K562 (cell line): ENCODE measurements around the gene IQSEC3.

Experiments used
- CTBP1 ChIP-seq: fragments of 450-650 bp; IDR thresholded peaks from 2 replicates; pipeline ENCODE4 v1.6.1; 2016; ENCODE audit warnings: borderline replicate concordance
- E2F4 ChIP-seq: sonication (generic); formaldehyde crosslinking; IDR thresholded peaks from 2 replicates; pipeline ENCODE4 v1.8.0; 2022; ENCODE audit warnings: mild to moderate bottlenecking, low read depth, missing genetic modification reagents
- HMG20B ChIP-seq: fragments of 250-450 bp; sonication (Bioruptor Pico); IDR thresholded peaks from 2 replicates; pipeline ENCODE4 v1.5.0; 2021; ENCODE audit warnings: mild to moderate bottlenecking
- NCOA2 ChIP-seq, 2 experiments: fragments of 450-650 bp; IDR thresholded peaks; 2 replicates each; pipeline ENCODE4 v1.6.1; 2018; ENCODE audit warnings: mild to moderate bottlenecking in 2 of 2, moderate library complexity in 1 of 2; ENCODE audit not compliant: partially characterized antibody in 2 of 2
- POLR2AphosphoS5 ChIP-seq: IDR thresholded peaks from 2 replicates; pipeline ENCODE4 v1.6.1; 2011; ENCODE audit warnings: mild to moderate bottlenecking, low read depth, low read length, moderate library complexity; ENCODE audit not compliant: control insufficient read depth, insufficient read depth
- SNAPC5 ChIP-seq: fragments of 250-450 bp; sonication (Bioruptor Pico); IDR thresholded peaks from 2 replicates; pipeline ENCODE4 v1.8.0; 2021; ENCODE audit warnings: moderate library complexity, mild to moderate bottlenecking, inconsistent platforms
- TARDBP ChIP-seq: fragments of 450-650 bp; IDR thresholded peaks from 2 replicates; pipeline ENCODE4 v1.6.1; 2016
- TBP ChIP-seq: optimal IDR thresholded peaks from 2 replicates; pipeline ENCODE3; 2011; ENCODE audit warnings: low read depth, low read length, improper control_type of control experiment
- ZNF121 ChIP-seq: sonication (generic); formaldehyde crosslinking; conservative IDR thresholded peaks from 2 replicates; pipeline ENCODE4 v1.8.0; 2022; ENCODE audit warnings: missing genetic modification reagents
- ZNF24 ChIP-seq: fragments of 450-650 bp; IDR thresholded peaks from 2 replicates; pipeline ENCODE4 v1.6.1; 2016
- TF ChIP-seq, protein P1 (sequence below): sonication (generic); formaldehyde crosslinking; IDR thresholded peaks from 2 replicates; pipeline ENCODE4 v1.8.0; 2022; ENCODE audit warnings: missing genetic modification reagents, mild to moderate bottlenecking, borderline replicate concordance
- TF ChIP-seq, protein P2 (sequence below): fragments of 450-650 bp; formaldehyde crosslinking; IDR thresholded peaks from 2 replicates; pipeline ENCODE4 v1.4.0; 2022; ENCODE audit warnings: missing genetic modification characterization

DNA sequence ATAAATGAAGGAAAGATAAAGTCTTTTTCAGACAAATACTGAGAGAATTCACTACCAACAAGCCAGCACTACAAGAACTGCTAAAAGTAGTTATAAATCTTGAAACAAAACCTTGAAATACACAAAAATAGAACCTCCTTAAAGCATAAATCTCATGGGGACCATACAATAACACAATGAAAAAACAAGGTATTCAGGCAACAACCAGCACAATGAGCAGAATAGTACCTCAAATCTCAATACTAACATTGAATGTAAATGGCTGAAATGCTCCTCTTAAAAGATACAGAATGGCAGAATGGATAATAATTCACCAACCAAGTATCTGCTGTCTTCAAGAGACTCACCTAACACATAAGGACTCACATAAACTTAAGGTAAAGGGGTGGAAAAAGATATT is 7.7 kb upstream of the IQSEC3 start:
- TF ChIP-seq TBP (no peak), ZNF121 (no peak), E2F4 (no peak), NCOA2 (IDR thresholded peaks at IDR 0.05; ENCODE audit: partially characterized antibody in 2 of 2) (no peak), CTBP1 (no peak), TARDBP (no peak), ZNF24 (no peak), HMG20B (CRISPR knock-in tag) (no peak), SNAPC5 (CRISPR knock-in tag) (no peak), POLR2AphosphoS5 (no peak)
- TF ChIP-seq, protein P1, sequence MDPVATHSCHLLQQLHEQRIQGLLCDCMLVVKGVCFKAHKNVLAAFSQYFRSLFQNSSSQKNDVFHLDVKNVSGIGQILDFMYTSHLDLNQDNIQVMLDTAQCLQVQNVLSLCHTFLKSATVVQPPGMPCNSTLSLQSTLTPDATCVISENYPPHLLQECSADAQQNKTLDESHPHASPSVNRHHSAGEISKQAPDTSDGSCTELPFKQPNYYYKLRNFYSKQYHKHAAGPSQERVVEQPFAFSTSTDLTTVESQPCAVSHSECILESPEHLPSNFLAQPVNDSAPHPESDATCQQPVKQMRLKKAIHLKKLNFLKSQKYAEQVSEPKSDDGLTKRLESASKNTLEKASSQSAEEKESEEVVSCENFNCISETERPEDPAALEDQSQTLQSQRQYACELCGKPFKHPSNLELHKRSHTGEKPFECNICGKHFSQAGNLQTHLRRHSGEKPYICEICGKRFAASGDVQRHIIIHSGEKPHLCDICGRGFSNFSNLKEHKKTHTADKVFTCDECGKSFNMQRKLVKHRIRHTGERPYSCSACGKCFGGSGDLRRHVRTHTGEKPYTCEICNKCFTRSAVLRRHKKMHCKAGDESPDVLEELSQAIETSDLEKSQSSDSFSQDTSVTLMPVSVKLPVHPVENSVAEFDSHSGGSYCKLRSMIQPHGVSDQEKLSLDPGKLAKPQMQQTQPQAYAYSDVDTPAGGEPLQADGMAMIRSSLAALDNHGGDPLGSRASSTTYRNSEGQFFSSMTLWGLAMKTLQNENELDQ (CRISPR knock-in tag): no peak
- TF ChIP-seq, protein P2, sequence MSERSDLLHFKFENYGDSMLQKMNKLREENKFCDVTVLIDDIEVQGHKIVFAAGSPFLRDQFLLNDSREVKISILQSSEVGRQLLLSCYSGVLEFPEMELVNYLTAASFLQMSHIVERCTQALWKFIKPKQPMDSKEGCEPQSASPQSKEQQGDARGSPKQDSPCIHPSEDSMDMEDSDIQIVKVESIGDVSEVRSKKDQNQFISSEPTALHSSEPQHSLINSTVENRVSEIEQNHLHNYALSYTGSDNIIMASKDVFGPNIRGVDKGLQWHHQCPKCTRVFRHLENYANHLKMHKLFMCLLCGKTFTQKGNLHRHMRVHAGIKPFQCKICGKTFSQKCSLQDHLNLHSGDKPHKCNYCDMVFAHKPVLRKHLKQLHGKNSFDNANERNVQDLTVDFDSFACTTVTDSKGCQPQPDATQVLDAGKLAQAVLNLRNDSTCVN (CRISPR knock-in tag): no peak
